Naive thymus-derived CD8-positive, alpha-beta T cell (primary cell): Measurements from ENCODE around the gene BICDL1. TPM values are rescaled to one million over a fixed set of nuclear protein-coding genes. Genes with fewer than 3 reads are reported as not detected.
"Not testable (repeated sequence)": the region's sequence is repeated elsewhere in the genome, so short reads cannot be mapped to it uniquely, and the experiment has no call there.

Experiments used
- ATAC-seq, 2 donors: fragments of 150-1000 bp; cut with Tn5 transposase in 1 of 2; sonication (Bioruptor Pico), chemical (Tn5 transposase) in 1 of 2; 1 replicate in 1 of 2; 2 replicates in 1 of 2; pipeline ENCODE4 v1.10.0; 2021; ENCODE audit warnings: mild to moderate bottlenecking in 2 of 2, moderate library complexity in 2 of 2
- POLR2A ChIA-PET: fragments of 350-600 bp; sonication (Branson Sonifier 250); formaldehyde crosslinking; loops from one replicate; lab custom pipeline; 2021; ENCODE audit warnings: antibody characterized with exemption; lab: Charles Lee
- DNase-seq, 10 donors: peaks; one replicate each; pipeline versions ENCODE4 v3.0.0 to v3.0.0-alpha.2; 2020 to 2022
- H3K27ac Mint-ChIP-seq, 10 donors: one replicate each; pipeline ENCODE4 v1.8.0; 2020 to 2022; ENCODE audit warnings: mild to moderate bottlenecking in 10 of 10, mixed read lengths in 10 of 10, moderate library complexity in 4 of 10, inconsistent platforms in 1 of 10
- H3K27me3 Mint-ChIP-seq, 5 donors: one replicate each; pipeline ENCODE4 v1.8.0; 2021 to 2022; ENCODE audit warnings: mixed read lengths in 5 of 5
- H3K36me3 Mint-ChIP-seq, 3 donors: one replicate each; pipeline ENCODE4 v1.8.0; 2020 to 2022; ENCODE audit warnings: mixed read lengths in 3 of 3, mild to moderate bottlenecking in 2 of 3, inconsistent platforms in 1 of 3
- H3K4me1 Mint-ChIP-seq, 4 donors: one replicate each; pipeline ENCODE4 v1.8.0; 2021 to 2022; ENCODE audit warnings: mixed read lengths in 4 of 4
- H3K4me3 Mint-ChIP-seq, 10 donors: one replicate each; pipeline ENCODE4 v1.8.0; 2020 to 2022; ENCODE audit warnings: mild to moderate bottlenecking in 10 of 10, mixed read lengths in 10 of 10, moderate library complexity in 6 of 10, inconsistent platforms in 1 of 10
- H3K9me3 Mint-ChIP-seq, 9 donors: one replicate each; pipeline ENCODE4 v1.8.0; 2020 to 2022; ENCODE audit warnings: mixed read lengths in 9 of 9, mild to moderate bottlenecking in 3 of 9, inconsistent platforms in 1 of 9, moderate library complexity in 1 of 9
- polyA plus RNA-seq, 3 donors: library from polyadenylated mRNA; unstranded; fragments of 300-500 nt; fragmentation: Illumina TruSeq; gene quantifications; one replicate each; pipeline ENCODE4 v1.2.3, GENCODE V29; 2021
- total RNA-seq, 8 experiments: library from RNA in 2 of 8; stranded (reverse) in 2 of 8; gene quantifications; one replicate each; pipeline ENCODE4 v1.2.3 and lab custom pipeline; 2021 to 2026

Gene BICDL1
- total and polyA plus RNA-seq, 5 experiments from 2014 or later = 1.2 to 157 (median 1.9) TPM

GRCh38 chr12:120032242-120032641, 43.2 kb downstream of the BICDL1 start:
- H3K4me3 Mint-ChIP-seq = no peak overlapping the region
- ATAC-seq = no peak
- no peaks in the 10 kb centered on the region for H3K27me3 Mint-ChIP-seq
- no peaks in the 10 kb centered on the region for H3K9me3 Mint-ChIP-seq
- H3K36me3 Mint-ChIP-seq = peaks cover 0 to 4% (median 0%) of the 10 kb centered on the region in 3 donors
- H3K27ac Mint-ChIP-seq = peak overlapping the region in 3 of 10 donors; percentile 57 to 66 (median 59)
- POLR2A ChIA-PET = interaction anchor here (1.3 kb wide), 1 partner anchor 43 kb away, joined by 7 read pairs; the partner anchor contains the start of gene BICDL1
- peaks cover 0 to 6% (median 2%) of the 10 kb centered on the region in 4 donors for H3K4me1 Mint-ChIP-seq
- DNase-seq = no peak

DNA sequence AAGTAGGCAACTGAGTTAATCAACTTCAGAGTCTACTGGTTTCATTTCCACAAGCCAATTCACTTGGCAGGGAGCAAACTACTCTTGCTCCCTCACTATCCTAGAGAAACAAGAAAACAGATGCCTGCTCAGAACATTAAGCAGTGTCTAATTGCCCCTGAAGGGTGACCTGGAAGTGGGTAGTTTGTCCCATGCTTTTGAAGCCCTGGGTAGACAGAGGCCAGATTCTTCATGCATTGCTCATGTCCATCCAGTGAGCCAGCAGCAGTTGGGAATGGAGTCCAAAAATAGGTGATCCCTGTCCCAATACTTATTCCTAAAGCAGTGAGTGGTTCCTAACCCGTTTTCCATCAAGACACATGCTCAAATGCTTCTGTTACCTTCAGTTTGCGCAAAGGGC, 48.8 kb downstream of the BICDL1 start:
- POLR2A ChIA-PET = no interaction called here
- Mint-ChIP-seq H3K9me3 (no peaks in the 10 kb centered on the region), H3K4me3 (no peak overlapping the region), H3K27ac (peak overlapping the region in 1 of 10 donors; percentile 11), H3K27me3 (no peaks in the 10 kb centered on the region), H3K36me3 (peaks cover 0 to 4% (median 2%) of the 10 kb centered on the region in 3 donors), H3K4me1 (peaks cover 10 to 19% (median 14%) of the 10 kb centered on the region in 4 donors)
- ATAC-seq = no peak
- DNase-seq = no peak

GRCh38 chr12:120039711-120040110, 50.7 kb downstream of the BICDL1 start:
- POLR2A ChIA-PET = interaction anchor here (0.7 kb wide), 1 partner anchor 48 kb away, joined by 5 read pairs; no protein-coding TSS in a partner anchor
- H3K4me3 Mint-ChIP-seq = no peak overlapping the region
- H3K36me3 Mint-ChIP-seq = peaks cover 0 to 8% (median 8%) of the 10 kb centered on the region in 3 donors
- H3K27me3 Mint-ChIP-seq = no peaks in the 10 kb centered on the region
- H3K27ac Mint-ChIP-seq = peak overlapping the region in 2 of 10 donors; percentile 24 to 66
- peaks cover 10 to 19% (median 14%) of the 10 kb centered on the region in 4 donors for H3K4me1 Mint-ChIP-seq
- ATAC-seq (no peak), DNase-seq (no peak)
- no peaks in the 10 kb centered on the region for H3K9me3 Mint-ChIP-seq

DNA sequence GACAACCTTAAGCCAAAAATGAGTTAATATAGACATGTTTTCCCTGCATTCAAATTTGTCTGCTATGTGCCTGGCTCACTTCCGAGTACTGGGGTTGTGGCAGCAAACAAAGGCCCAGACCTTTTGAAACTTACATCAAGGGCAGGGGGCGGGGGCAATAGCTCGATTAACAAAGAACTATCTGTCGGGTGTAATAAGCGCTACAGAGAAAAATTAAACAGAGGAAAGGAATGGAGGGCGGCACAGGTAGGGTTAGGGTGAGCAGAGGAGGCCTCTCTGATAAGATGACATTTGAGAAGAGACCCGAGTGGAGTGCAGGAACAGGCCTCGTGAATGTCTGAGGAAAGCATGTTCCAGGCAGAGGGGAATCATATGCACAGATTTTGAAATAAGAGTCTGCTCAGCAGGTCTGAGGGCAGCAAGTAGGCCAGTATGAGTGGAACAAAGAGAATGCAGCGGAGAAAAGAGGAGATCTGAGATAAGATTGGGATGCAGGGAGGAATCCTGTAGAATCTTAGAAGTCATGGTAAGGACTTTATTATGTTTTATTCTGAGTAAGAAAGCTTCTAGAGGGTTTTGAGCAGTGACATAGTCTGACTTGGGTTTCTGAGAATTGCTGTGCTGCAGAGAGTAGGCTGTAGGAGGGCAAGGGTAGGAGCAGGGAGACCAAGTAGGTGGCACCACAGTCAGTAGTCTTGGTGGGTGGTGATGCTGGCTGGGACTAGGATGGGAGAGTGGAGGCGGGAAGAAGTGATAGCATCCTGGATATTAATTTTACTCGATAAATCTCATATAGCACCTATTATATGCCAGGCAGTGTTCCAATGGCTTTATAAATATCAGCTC, 52.6 kb downstream of the BICDL1 start:
- H3K36me3 Mint-ChIP-seq = peaks cover 0 to 15% (median 11%) of the 10 kb centered on the region in 3 donors
- H3K9me3 Mint-ChIP-seq = no peaks in the 10 kb centered on the region
- POLR2A ChIA-PET = interaction anchor here (0.8 to 1.4 kb wide), 2 partner anchors 34 to 48 kb away, joined by 3 to 5 read pairs; no protein-coding TSS in a partner anchor
- no peaks in the 10 kb centered on the region for H3K27me3 Mint-ChIP-seq
- DNase-seq (peak; percentile 7 to 64 (median 39)), ATAC-seq (peak; percentile 86 to 95)
- peak overlapping the region in 8 of 10 donors; percentile 8 to 73 (median 50) for H3K4me3 Mint-ChIP-seq
- H3K4me1 Mint-ChIP-seq = peaks cover 12 to 25% (median 17%) of the 10 kb centered on the region in 4 donors
- peak overlapping the region; percentile 41 to 94 (median 74) for H3K27ac Mint-ChIP-seq

- Mint-ChIP-seq H3K4me1 (peaks cover 21 to 48% (median 41%) of the 10 kb centered on the region in 4 donors), H3K36me3 (peaks cover 0 to 15% (median 11%) of the 10 kb centered on the region in 3 donors)
- H3K4me3 Mint-ChIP-seq, POLR2A ChIA-PET, H3K27me3 Mint-ChIP-seq, H3K27ac Mint-ChIP-seq, ATAC-seq, DNase-seq, H3K9me3 Mint-ChIP-seq: not testable (repeated sequence)
These were observed 56.3 kb downstream of the BICDL1 start for GRCh38 chr12:120045367-120045766.

- DNase-seq (no peak), ATAC-seq (no peak)
- no peak overlapping the region for H3K4me3 Mint-ChIP-seq
- no peaks in the 10 kb centered on the region for H3K27me3 Mint-ChIP-seq
- POLR2A ChIA-PET = no interaction called here
- H3K27ac Mint-ChIP-seq = peak overlapping the region in 6 of 10 donors; percentile 27 to 89 (median 56)
- H3K9me3 Mint-ChIP-seq = no peaks in the 10 kb centered on the region
- H3K36me3 Mint-ChIP-seq = peaks cover 0 to 14% (median 13%) of the 10 kb centered on the region in 3 donors
- H3K4me1 Mint-ChIP-seq = peaks cover 16 to 41% (median 32%) of the 10 kb centered on the region in 4 donors
These were observed 58.0 kb downstream of the BICDL1 start for GRCh38 chr12:120047072-120047471.

GRCh38 chr12:120048263-120048662, 59.2 kb downstream of the BICDL1 start:
- DNase-seq = peak in 3 of 10 donors; percentile 7 to 11 (median 11)
- Mint-ChIP-seq H3K36me3 (peaks cover 0 to 20% (median 18%) of the 10 kb centered on the region in 3 donors), H3K4me3 (peak overlapping the region in 4 of 10 donors; percentile 6 to 43 (median 18)), H3K9me3 (peaks cover 0 to 2% (median 0%) of the 10 kb centered on the region in 9 donors), H3K4me1 (peaks cover 16 to 41% (median 33%) of the 10 kb centered on the region in 4 donors), H3K27ac (peak overlapping the region; percentile 52 to 92 (median 81)), H3K27me3 (no peaks in the 10 kb centered on the region)
- POLR2A ChIA-PET = no interaction called here
- peak; percentile 44 to 68 for ATAC-seq

GRCh38 chr12:120049426-120049825, 60.4 kb downstream of the BICDL1 start:
- Mint-ChIP-seq H3K4me3 (no peak overlapping the region), H3K27ac (peak overlapping the region in 4 of 10 donors; percentile 44 to 89 (median 85)), H3K36me3 (peaks cover 0 to 20% (median 16%) of the 10 kb centered on the region in 3 donors), H3K9me3 (peaks cover 0 to 2% (median 0%) of the 10 kb centered on the region in 9 donors), H3K27me3 (no peaks in the 10 kb centered on the region), H3K4me1 (peaks cover 18 to 41% (median 33%) of the 10 kb centered on the region in 4 donors)
- no peak for DNase-seq
- ATAC-seq = no peak
- POLR2A ChIA-PET = no interaction called here

GRCh38 chr12:120051535-120051934, 62.5 kb downstream of the BICDL1 start:
- DNase-seq = no peak
- peaks cover 15 to 36% (median 29%) of the 10 kb centered on the region in 4 donors for H3K4me1 Mint-ChIP-seq
- POLR2A ChIA-PET = no interaction called here
- no peak for ATAC-seq
- peak overlapping the region in 1 of 10 donors; percentile 15 for H3K27ac Mint-ChIP-seq
- no peaks in the 10 kb centered on the region for H3K27me3 Mint-ChIP-seq
- H3K4me3 Mint-ChIP-seq = no peak overlapping the region
- peaks cover 0 to 21% (median 10%) of the 10 kb centered on the region in 3 donors for H3K36me3 Mint-ChIP-seq
- H3K9me3 Mint-ChIP-seq = peaks cover 0 to 2% (median 0%) of the 10 kb centered on the region in 9 donors

DNA sequence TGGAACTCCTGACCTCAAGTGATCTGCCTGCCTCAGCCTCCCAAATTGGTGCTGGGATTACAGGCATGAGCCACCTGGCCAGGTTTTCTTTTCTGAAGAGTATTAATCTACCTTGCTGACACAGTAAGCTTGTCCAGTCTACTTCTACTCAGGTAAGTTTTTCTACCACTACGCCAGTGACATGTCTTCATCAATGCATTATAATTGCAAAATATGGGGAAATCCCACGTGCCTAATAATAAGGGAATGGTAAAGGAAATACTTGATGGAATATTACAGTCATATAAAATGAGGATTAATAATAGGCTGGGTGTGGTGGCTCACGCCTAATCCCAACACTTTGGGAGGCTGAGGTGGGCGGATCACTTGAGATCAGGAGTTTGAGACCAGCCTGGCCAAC, 65.3 kb downstream of the BICDL1 start:
- no peaks in the 10 kb centered on the region for H3K27me3 Mint-ChIP-seq
- DNase-seq (no peak), ATAC-seq (no peak)
- H3K9me3 Mint-ChIP-seq = peaks cover 0 to 2% (median 0%) of the 10 kb centered on the region in 9 donors
- H3K36me3 Mint-ChIP-seq = peaks cover 0 to 21% (median 10%) of the 10 kb centered on the region in 3 donors
- no peak overlapping the region for H3K4me3 Mint-ChIP-seq
- POLR2A ChIA-PET = interaction anchor here (0.7 kb wide), 1 partner anchor 32 kb away, joined by 5 read pairs; no protein-coding TSS in a partner anchor
- H3K4me1 Mint-ChIP-seq = peaks cover 6 to 13% (median 9%) of the 10 kb centered on the region in 4 donors
- no peak overlapping the region for H3K27ac Mint-ChIP-seq

DNA sequence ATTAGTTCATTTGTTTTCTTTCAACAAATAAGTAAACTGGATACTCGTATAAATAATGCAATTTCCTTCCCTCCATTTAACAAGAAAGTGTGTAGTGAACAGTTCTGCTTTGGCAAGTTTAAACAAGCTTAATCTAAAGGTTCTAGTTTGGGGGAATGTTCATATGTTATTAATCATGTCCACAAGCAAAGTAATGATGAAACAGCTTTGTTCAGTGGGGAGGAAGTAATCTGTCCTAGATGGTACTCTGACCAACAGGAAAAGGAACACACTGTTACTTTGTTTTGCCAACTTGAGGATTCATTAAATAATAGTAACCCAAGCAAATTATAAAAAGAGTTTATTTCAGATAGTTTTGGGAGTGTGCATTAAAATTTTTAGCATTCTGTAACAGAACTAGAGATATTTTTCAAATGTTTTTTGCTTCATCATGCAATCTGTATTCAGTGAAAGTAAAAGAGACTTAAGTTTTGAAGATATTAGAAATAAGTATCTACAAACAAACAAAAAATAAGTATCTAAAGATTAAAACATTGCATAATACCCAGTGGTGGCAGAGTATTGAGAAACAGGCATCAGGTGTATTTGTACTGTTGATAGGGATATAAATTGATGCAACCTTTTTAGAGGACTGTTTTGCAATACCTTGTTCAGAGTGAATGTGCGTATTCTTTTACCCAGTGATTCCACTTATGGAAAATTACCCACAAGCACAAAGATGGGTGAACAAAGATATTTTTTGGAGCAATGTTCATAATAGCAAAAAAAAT, 66.4 kb downstream of the BICDL1 start:
- peaks cover 3 to 7% (median 6%) of the 10 kb centered on the region in 4 donors for H3K4me1 Mint-ChIP-seq
- peaks cover 0 to 21% (median 10%) of the 10 kb centered on the region in 3 donors for H3K36me3 Mint-ChIP-seq
- H3K4me3 Mint-ChIP-seq = no peak overlapping the region
- no peak for DNase-seq
- H3K27me3 Mint-ChIP-seq = no peaks in the 10 kb centered on the region
- H3K27ac Mint-ChIP-seq = no peak overlapping the region
- POLR2A ChIA-PET = no interaction called here
- ATAC-seq = no peak
- H3K9me3 Mint-ChIP-seq = peaks cover 0 to 2% (median 0%) of the 10 kb centered on the region in 9 donors

GRCh38 chr12:120056739-120057138, 67.7 kb downstream of the BICDL1 start:
- POLR2A ChIA-PET = no interaction called here

More at GRCh38 chr12:120056739-120057138, 67.7 kb downstream of the BICDL1 start:
- Mint-ChIP-seq H3K4me1 (peaks cover 3 to 7% (median 5%) of the 10 kb centered on the region in 4 donors), H3K4me3 (no peak overlapping the region), H3K9me3 (peaks cover 0 to 2% (median 0%) of the 10 kb centered on the region in 9 donors), H3K27me3 (no peaks in the 10 kb centered on the region), H3K36me3 (peaks cover 0 to 29% (median 11%) of the 10 kb centered on the region in 3 donors), H3K27ac (peak overlapping the region in 1 of 10 donors; percentile 52)
- ATAC-seq (no peak), DNase-seq (no peak)
